HG02970 (cell line): ENCODE results near the gene CFAP92.
"Not testable (repeated sequence)": the region's sequence is repeated elsewhere in the genome, so short reads cannot be mapped to it uniquely, and the experiment has no call there.

Experiments used
- ATAC-seq: cut with Tn5 transposase; IDR thresholded peaks from one replicate; pipeline ENCODE4 v1.9.1; 2021; ENCODE audit warnings: mild to moderate bottlenecking, moderate library complexity, moderate number of reproducible peaks; ENCODE audit not compliant: unreplicated experiment, low FRiP score

Gene CFAP92

DNA sequence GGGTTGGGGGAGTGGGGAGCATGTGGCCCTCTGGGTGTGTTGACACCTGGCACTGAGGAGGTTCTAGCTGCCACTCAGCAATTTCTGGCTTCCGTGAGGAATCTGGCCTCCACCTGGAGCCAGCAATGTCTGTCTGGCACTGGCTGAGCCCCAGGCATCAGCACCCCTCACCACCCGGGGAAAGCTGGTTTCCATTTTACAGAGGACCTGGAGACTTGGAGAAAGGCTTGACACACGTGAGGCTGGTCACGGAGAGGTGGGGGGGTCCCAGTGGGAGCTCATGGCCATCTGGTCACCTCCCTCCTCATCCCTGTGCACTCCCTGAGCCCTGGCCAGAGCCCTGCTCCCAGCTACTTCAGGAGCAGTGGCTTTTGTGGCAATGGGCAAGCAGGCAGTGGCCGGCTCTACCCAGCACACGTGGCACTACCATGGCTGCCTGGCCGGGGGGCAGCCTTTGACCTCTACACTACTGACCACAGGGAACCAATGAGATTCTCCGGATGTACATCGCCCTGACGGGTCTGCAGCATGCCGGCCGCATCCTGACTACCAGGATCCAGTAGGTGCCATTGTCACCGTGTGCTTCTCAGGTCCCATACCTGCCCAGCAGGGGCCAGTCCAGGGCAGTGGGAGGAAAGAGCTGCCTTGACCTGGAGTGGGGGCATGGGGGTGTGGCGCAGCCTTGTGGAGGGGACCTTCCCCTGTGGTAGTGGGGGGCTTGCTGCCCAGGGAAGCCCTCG is 86.0 kb downstream of the CFAP92 start:
- ATAC-seq, result no peak

DNA sequence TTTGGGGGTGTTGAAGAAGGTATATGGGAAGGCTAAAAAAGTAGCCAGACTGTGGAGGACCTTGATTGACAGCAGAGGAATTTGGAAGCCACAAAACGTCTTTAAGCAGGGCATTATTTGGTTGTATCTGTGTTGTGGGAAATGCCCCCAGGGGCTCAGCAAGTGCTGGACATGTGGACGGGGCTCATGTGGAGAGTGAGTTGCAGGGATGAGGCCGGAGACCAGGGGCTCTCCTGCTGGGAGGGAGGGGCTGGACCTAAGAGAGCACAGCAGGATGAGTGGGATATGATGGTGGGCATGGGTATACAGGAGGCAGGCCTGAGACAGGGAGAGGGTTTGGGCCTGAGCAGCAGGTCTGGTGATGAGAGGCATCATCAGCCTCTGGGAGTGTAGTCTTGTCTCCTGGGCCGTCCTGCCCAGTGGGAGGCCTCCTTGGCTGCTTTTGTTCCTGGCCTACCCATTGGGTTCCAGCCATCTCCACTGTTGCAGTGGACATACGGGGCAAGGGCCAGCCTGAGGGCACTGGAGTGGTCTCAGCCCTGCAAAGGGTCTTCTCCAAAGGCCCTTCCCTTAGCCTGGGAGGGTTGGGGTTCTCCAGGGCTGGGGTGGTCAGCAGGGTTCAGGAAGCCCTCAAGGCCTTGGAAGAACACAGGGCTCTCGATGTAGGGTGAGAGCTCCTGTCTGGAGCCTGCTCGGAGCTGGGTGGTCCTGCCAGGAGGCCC is 86.9 kb downstream of the CFAP92 start:
- no peak for ATAC-seq

DNA sequence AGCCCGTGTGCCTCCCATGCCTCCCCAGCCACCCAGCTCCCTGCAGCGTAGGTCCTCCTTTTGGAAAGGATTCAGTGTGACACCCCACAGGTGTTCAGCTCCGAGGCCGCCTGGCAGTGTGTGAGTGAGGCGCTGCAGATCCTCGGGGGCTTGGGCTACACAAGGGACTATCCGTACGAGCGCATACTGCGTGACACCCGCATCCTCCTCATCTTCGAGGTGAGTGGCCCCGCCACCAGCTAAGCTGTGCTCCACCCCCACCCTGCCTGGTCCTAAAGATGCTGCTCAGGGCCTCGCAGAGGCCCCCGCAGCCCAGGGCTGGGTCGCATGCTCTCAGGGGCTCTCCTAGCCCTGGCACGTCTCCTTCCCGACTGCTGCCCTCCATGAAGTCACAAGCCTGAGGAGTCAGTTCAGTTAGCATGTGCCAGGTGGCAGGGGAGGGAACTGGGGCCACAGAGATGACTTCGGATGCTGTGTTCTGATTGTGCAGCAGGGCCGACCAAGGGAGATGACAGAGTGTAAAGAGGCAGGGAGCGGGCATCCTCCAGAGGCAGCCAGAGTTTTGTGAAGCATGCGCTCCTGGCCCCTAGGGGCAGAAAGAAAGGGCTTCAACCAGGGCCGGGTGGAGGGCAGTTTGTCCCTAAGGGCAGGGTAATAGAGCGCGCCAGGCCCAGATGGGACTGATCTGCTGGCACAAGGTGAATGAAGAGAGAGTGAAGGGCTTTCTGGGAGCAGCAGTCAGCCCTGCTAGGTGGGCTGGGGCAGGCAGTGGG is 87.7 kb downstream of the CFAP92 start:
- ATAC-seq, result no peak

DNA sequence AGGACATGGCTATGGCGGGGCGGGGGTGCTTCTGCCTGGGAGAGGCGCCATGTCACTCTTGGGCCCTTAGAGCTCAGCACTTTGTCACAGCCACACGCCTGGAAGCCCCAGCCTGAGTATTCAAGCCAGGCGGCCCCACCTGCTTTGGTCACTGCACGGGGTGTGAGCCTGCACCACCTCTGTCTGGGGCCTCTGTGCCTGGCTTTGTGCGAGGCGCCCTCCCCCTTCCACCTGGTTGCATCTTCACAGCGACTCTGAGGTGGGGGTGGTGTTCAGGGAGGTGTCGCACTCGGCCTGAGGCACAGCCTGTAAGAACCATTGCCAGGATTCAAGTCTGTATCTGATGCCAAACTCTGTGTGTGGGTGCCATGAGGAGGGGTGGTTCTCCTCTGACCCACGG is 90.4 kb downstream of the CFAP92 start:
- no peak for ATAC-seq

DNA sequence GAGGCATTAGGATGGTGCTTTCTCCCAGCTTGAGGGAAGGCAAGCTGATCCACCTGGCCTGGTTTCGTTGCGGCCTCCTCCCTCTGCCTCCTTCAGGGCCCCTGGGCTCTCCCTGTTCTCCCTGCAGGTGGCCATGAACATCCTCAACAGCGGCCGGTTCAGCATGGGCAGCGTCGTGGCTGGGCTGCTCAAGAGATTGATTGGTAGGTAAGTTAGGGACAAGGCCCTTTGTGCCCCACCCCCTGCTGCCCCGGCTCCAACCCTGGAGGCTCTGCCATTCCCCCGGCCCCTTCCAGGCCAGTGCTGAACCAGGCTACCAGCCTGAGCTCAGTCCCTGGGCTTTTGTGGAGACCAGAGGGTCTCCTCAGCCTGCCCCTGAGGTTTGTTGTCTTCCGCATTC is 91.5 kb downstream of the CFAP92 start:
- no peak for ATAC-seq

DNA sequence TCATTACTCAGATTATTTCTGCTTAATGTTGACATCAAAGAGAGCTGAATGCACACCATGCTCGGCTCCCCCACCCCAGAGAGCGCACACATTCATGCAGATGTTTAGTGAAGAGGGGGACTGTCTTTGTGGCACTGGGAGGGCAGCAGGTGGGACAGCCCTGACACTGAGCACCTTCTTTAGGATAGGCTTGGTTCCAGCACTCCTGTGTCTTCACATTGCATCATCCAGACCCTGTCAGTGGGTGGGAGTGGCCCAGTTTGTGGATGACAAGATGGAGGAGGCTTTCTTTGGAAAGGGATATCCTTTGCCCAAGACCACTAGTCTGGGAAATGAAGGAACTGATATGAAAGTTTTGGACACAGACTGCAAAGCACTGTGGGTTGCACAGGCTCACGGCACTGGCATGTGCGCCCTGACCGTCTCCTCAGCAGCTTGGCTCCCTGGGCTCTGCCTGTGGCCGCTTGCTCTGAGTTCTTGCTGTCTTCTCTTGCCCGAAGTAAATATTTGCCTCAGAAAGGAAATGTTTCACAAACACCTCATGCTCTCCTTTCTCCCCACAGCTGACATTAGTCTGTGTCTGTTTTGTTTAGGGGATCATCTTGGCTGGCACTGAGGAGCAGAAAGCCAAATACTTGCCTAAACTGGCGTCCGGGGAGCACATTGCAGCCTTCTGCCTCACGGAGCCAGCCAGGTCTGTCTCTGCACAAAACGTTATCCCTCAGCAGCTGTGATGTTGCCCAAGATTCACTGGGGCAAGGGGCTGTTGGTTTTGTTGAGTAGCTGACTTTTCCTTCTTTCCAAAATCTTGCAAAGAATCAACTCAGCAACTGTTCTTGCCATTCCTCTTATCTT is 97.8 kb downstream of the CFAP92 start:
- no peak for ATAC-seq

DNA sequence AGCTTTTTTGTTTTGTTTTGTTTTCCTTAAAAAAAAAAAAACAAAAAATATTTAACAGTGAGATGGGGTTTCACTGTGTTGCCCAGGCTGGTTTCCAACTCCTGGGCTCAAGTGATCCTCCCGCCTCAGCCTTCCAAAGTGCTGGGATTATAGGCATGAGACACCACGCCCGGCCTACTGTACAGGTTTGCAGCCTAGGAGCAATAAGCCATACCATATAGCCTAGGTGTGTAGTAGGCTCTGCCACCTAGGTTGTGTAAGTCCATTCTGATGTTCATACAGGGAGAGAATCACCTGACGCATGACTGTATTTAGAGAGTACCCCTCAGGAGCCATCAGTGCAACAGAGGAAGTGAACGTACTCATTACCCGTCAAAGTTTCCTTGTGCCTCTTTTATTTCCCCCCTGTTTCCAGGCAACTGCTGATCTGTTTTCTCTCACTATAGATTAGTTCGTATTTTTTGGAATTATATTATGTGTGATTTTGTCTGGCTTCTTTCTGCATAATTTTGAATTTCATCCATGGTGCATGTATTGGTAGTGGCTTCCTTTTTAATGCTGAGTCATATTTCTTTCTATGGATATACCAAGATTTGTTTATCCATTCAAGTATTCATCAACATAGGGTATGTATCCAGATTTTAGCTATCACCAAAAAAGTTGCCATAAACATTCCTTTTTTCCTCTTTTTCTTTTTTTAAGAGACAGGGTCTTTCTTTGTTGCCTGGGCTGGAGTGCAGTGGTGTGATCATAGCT is 104.6 kb downstream of the CFAP92 start:
- no peak for ATAC-seq

DNA sequence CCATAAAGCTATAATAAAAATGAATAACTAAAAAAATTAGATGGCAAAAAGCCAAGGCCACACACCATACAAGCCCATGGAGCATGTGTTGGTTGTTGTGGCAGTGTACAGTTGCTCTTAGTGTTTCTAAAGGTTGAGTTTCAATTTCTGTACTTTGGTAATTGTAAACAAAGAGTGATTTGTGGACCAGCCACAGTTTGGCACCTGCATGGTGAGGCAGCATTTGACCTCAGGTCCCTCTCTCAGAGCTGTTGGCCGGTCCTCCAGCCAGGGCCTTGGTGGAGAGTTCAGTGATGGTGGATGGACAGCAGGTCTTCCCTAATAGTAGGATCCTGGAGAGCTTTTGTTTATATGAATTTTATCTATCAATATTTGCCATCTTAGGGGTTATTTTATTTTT is 108.9 kb downstream of the CFAP92 start:
- no peak for ATAC-seq

DNA sequence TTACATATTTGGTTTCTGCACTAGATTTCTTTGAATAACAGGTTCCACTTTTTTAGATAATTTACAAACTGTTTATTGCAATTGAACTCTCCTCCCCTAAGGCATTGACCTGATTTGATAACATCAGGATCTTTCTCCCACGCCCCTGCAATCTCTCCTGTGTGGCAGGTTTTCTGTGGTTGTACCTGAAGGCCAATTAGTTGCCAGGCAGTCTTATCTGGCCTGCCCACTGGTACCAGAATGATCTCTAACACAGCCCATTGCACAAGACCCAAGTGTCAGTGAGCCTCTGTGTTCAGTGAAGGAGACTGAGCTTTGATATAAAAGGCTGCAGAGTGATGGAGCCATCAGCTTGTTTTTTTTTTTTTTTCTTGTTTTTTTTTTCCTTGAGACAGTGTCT is 111.2 kb downstream of the CFAP92 start:
- ATAC-seq, result no peak

DNA sequence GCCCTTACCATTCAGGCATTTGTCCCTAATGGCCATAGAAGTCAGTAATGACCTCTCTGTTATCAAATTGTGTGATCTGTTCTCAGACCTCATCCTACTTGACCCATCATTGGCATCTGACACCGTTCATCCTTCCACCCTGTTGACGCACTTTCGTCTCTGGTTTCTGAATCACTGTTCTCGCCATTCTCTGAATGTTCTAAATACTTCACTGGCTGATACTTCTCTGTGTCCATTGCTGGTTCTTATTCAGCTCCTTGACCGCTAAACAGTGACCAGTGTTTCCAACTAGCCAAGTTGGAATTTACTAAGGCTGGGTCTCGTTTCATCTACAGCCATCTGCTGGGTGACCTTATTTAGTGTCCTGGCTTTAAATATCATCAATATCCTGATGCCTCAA is 112.3 kb downstream of the CFAP92 start:
- no peak for ATAC-seq

DNA sequence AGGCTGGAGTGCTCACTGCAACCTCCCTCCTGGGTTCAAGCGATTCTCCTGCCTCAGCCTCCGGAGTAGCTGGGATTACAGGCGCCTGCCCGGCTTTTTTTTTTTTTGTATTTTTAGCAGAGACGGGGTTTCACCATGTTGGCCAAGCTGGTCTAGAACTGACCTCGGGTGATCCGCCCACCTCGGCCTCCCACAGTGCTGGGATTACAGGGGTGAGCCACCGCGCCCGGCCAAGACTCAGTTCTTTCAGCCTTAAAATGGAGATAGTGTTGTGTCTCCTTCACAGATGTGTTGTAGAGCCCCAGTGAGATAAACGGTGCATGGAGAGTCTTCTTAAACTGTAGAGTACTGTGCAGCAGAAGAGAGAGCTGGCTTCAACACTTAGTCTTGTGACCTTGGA is 113.4 kb downstream of the CFAP92 start:
- not testable (repeated sequence) for ATAC-seq

DNA sequence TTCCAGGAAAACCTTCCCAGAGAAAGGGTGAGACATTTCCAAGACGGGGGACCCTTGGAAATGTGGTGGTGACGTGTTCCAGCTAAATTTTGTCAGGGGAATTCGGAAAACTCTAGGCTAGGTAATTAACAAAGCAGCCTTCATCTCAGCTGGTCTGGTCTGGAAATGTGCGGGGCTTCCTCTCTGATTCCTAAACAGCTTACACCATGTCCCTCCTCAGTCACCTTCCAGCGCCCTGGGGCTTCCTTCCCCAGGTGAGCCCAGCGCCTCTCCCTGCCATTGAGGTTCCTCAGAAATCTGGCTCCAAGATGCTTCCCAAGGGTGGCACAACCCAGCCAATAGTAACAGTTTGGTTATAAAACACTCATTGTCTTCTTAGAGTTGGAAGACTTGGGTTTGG is 113.9 kb downstream of the CFAP92 start:
- no peak for ATAC-seq

DNA sequence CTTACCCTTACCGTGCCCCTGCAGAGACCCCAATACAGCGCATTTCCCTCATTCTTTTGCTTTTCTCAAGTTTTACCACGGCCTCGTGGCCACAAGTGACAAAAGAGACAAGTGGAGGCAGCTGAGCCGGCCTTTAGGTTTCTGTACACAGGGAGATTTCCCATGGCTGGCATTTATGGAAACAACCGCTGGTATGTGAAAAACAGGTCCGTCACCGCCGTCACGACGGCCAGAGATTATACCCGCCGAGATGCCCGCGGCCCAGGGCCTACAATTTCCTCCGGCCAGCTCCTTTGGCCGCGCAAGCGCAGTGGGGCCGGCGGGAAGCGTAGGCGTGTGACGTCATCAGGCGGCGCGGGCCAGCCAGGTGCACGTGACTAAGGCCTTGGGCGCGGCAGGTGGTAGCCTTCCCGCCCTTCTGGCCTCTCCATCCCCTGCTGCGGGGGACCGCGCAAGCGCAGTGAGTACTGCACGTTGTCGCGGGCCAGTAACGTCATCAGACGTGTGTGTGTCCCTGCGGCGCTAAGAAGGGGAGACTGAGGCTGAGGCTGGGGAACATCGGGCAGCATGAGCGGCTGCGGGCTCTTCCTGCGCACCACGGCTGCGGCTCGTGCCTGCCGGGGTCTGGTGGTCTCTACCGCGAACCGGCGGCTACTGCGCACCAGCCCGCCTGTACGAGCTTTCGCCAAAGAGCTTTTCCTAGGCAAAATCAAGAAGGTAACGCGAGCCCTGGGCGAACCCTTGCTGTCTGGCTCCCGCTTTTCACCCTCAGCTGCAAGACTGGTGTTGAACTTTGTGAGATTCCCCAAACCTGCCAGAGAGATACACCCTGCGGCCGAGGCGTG is 114.5 kb downstream of the CFAP92 start, which contains the start of gene ACAD9:
ACAD9 (plus strand) TSS at position 496 of the 845 bp plus-strand sequence; CDS start at position 568, 72 bp downstream.
- ATAC-seq, result peak; percentile 96

DNA sequence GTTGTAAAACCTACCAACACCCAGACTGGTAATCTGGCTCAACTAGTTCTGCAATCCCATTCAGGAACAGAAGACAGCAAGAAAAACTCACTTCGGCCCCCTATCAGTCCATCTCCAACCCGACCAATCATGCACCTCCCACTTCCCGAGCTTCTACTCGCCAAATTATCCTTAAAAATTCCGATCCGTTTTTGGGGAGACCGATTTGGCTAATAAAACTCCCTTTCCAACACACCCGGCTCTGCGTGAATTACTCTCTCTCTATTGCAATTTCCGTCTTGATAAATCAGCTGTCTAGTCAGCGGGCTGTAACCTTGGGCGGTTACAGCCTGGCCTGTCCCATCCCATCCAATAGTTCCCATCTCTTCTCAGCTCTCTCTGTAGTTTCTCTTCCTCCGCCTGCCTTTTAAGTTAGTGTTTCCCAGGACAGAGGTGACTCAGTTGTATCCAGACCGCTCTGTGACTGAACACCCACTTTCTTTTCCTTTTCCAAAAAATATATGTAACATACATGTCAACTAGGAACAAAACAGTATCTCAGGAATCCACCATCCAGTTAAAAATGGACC is 115.2 kb downstream of the CFAP92 start:
- ATAC-seq, result no peak

DNA sequence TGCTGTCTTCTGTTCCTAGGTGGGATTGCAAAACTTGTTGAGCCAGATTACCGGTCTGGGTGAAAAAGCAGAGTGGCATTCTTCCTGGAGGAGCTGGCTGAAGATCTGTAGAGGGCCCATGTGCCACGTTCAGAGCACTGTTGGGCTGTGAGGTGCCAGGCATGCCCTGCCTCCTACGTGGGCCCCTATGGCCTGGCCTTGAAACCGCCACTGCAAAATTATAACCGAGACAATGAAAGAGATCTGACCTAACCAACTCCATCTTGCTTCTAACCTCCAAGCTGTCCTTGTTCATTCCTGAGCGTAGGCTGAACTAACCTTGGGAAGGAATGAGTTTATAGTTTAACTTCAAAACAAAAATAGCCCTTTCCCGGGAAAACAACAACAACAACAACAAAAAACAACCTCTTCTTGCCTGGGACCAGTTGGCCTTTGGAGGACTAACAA is 115.8 kb downstream of the CFAP92 start:
- no peak for ATAC-seq

DNA sequence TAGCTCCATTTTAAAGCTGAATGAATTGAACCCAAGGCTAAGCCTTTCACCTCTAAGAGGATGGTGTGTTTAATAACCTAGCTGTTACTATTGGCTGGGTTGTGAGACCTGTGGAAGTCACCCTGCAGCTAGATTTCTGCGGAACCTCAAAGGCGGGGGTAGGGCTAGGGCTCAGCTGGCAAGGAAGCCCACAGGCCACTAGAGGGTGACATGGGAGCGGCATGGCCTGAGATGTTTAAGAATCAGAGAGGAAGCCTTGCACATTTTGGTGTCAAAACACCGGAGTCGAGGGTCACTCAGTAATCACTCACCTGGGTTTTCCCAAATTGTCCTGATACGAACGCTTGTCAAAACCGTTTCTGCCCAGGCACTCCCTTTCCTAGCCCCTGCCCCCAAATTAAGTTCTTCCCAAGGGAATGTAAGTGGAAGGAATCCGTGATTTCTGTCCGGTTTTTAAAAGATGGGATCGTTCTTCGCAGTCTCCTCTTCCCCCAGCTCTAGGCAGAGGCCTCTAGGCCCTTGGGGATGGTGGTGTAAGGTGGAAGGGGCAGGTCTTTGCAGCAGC is 118.2 kb downstream of the CFAP92 start:
- ATAC-seq, result no peak

DNA sequence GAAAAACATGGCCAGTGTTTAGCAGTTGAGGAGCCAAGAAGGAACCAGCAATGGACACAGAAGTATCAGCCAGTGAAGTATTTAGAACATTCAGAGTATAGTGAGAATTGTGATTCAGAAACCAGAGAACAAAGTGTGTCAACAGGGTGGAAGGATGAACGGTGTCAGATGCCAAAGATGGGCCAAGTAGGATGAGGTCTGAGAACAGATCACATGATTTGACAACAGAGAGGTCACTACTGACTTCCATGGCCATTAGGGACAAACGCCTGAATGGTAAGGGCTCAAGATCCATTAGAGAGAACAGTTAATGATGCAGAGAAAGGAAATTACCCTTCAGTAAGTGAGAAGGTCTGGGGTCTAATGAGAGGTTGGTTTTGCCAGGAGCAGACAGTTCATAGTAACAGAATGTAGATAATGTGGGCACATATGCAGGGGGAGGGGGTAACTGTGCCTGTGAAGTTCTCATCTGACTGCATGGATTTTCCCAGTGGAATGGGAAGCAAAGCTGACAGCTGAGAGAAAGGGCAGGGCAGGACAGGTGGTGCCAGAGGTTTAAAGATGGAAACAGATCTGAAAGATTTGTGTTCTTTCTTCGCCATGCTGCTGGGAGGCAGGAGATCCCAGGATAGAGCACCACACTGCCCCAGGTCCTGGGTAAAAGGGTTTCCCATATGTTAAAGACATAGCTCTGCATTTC is 119.2 kb downstream of the CFAP92 start:
- no peak for ATAC-seq
